Tibial artery (tissue), 4 donors: ENCODE measurements around the gene SLC6A19.

Experiments used
- DNase-seq, 2 donors: peaks; one replicate each; pipeline ENCODE4 v3.0.0-alpha.2; 2019
- H3K27ac ChIP-seq, 2 donors: fragments of 200-600 bp; sonication (generic) in 1 of 2; 1 replicate in 1 of 2; 2 replicates in 1 of 2; pipeline ENCODE4 v1.5.1; 2018 to 2019; ENCODE audit warnings: mild to moderate bottlenecking in 1 of 2
- H3K27me3 ChIP-seq, 2 donors: fragments of 200-600 bp; sonication (generic) in 1 of 2; one replicate each; pipeline versions ENCODE4 v1.5.1 to v1.6.0; 2016 to 2019
- H3K36me3 ChIP-seq, 3 donors: fragments of 200-600 bp; sonication (generic) in 2 of 3; one replicate each; pipeline ENCODE4 v1.5.1; 2016 to 2019; ENCODE audit warnings: mild to moderate bottlenecking in 2 of 3
- H3K4me1 ChIP-seq, 4 donors: fragments of 200-600 bp; sonication (generic) in 2 of 4; 1 replicate in 3 of 4; 2 replicates in 1 of 4; pipeline ENCODE4 v1.5.1; 2016 to 2019
- H3K4me3 ChIP-seq, 2 donors: fragments of 200-600 bp; sonication (generic) in 1 of 2; 1 replicate in 1 of 2; 2 replicates in 1 of 2; pipeline ENCODE4 v1.5.1; 2018 to 2019; ENCODE audit warnings: mild to moderate bottlenecking in 2 of 2
- H3K9me3 ChIP-seq, 3 donors: fragments of 200-600 bp; sonication (generic) in 1 of 3; one replicate each; pipeline ENCODE4 v1.5.1; 2016 to 2019
- CTCF ChIP-seq, 2 experiments: fragments of 200-600 bp in 1 of 2; fragments of 450-650 bp in 1 of 2; IDR thresholded peaks; one replicate each; pipeline ENCODE4 v1.5.1; 2017 to 2019; ENCODE audit warnings: antibody characterized with exemption in 2 of 2, mild to moderate bottlenecking in 1 of 2, moderate library complexity in 1 of 2
- intact Hi-C: fragments of 100-400 bp; cut with DNase I; formaldehyde crosslinking; loops from one replicate; pipeline ENCODE4 v1.15.0; 2023; ENCODE audit warnings: low total_unique reads

Gene SLC6A19

GRCh38 chr5:1239505-1240251 is 38.3 kb downstream of the SLC6A19 start:
- Histone ChIP-seq H3K27ac (no peak overlapping the region), H3K4me3 (no peak overlapping the region), H3K36me3 (no peaks in the 10 kb centered on the region), H3K4me1 (no peaks in the 10 kb centered on the region), H3K9me3 (peaks cover 0 to 20% (median 19%) of the 10 kb centered on the region in 3 donors), H3K27me3 (peaks cover 0 to 17% of the 10 kb centered on the region in 2 donors)
- DNase-seq, result no peak
- intact Hi-C loops, result no loop called here
- TF ChIP-seq CTCF (IDR thresholded peaks at IDR 0.05), result no peak

GRCh38 chr5:1240496-1241260 is 39.3 kb downstream of the SLC6A19 start:
- H3K9me3 ChIP-seq, result peaks cover 0 to 10% (median 10%) of the 10 kb centered on the region in 3 donors
- DNase-seq, result no peak
- no peak for TF ChIP-seq CTCF (IDR thresholded peaks at IDR 0.05)
- no peaks in the 10 kb centered on the region for H3K36me3 ChIP-seq
- H3K4me1 ChIP-seq, result no peaks in the 10 kb centered on the region
- intact Hi-C loops, result no loop called here
- H3K4me3 ChIP-seq, result no peak overlapping the region
- H3K27me3 ChIP-seq, result peaks cover 0 to 27% of the 10 kb centered on the region in 2 donors
- no peak overlapping the region for H3K27ac ChIP-seq

- H3K9me3 ChIP-seq, result peaks cover 0 to 2% (median 1%) of the 10 kb centered on the region in 3 donors
- H3K36me3 ChIP-seq, result no peaks in the 10 kb centered on the region
- H3K27me3 ChIP-seq, result peaks cover 0 to 36% of the 10 kb centered on the region in 2 donors
- no peak for TF ChIP-seq CTCF (IDR thresholded peaks at IDR 0.05)
- intact Hi-C loops, result no loop called here
- H3K4me1 ChIP-seq, result no peaks in the 10 kb centered on the region
- no peak for DNase-seq
- no peak overlapping the region for H3K4me3 ChIP-seq
- H3K27ac ChIP-seq, result no peak overlapping the region
Observed at GRCh38 chr5:1241509-1242080, 40.2 kb downstream of the SLC6A19 start.

GRCh38 chr5:1242733-1243486 is 41.5 kb downstream of the SLC6A19 start:
- peaks cover 0 to 49% of the 10 kb centered on the region in 2 donors for H3K27me3 ChIP-seq

More at GRCh38 chr5:1242733-1243486, 41.5 kb downstream of the SLC6A19 start:
- Histone ChIP-seq H3K27ac (no peak overlapping the region), H3K4me3 (no peak overlapping the region), H3K4me1 (no peaks in the 10 kb centered on the region), H3K36me3 (no peaks in the 10 kb centered on the region), H3K9me3 (no peaks in the 10 kb centered on the region)
- intact Hi-C loops, result no loop called here
- no peak for TF ChIP-seq CTCF (IDR thresholded peaks at IDR 0.05)
- no peak for DNase-seq
